ENCODE measurements around the gene SORCS2.

The SORCS2 gene

GRCh38 chr4:7192252-7193029 is at the start of gene SORCS2:
Gene SORCS2, plus strand, starts transcription at chr4:7192538.
- peak; percentile 58 for DNase-seq (ENCODE audit: low spot score)
- POLR2A ChIA-PET (ENCODE audit: low non-redundant PET): interaction anchor here (0.6 kb wide), 1 partner anchor 165 kb away, joined by 3 read pairs; no protein-coding TSS in a partner anchor
- TF ChIP-seq CTCF (conservative IDR thresholded peaks at IDR 0.05; ENCODE audit: low read depth): peak; percentile 86
- peak within 1 kb of the TSS; percentile 12; the same call in 1 of the 2 replicates for H3K27ac ChIP-seq
- CTCF ChIA-PET: interaction anchor here (0.6 to 0.8 kb wide), 10 partner anchors 21 to 551 kb away, joined by 3 to 12 read pairs (median 4); no protein-coding TSS in a partner anchor

GRCh38 chr4:7144374-7145290 is 47.7 kb upstream of the SORCS2 start:
- POLR2A ChIA-PET (ENCODE audit: low non-redundant PET): no interaction called here
- DNase-seq (ENCODE audit: low spot score): no peak
- no peak overlapping the region for H3K27ac ChIP-seq
- no peak for TF ChIP-seq CTCF (conservative IDR thresholded peaks at IDR 0.05; ENCODE audit: low read depth)
- CTCF ChIA-PET: interaction anchor here (0.7 kb wide), 2 partner anchors 53 to 283 kb away, joined by 3 read pairs; no protein-coding TSS in a partner anchor

GRCh38 chr4:7145291-7145934 is 46.9 kb upstream of the SORCS2 start:
- CTCF ChIA-PET: interaction anchor here (0.7 kb wide), 2 partner anchors 52 to 282 kb away, joined by 3 read pairs; no protein-coding TSS in a partner anchor
- POLR2A ChIA-PET (ENCODE audit: low non-redundant PET): no interaction called here
- H3K27ac ChIP-seq: no peak overlapping the region
- no peak for DNase-seq (ENCODE audit: low spot score)
- no peak for TF ChIP-seq CTCF (conservative IDR thresholded peaks at IDR 0.05; ENCODE audit: low read depth)

GRCh38 chr4:7146059-7146785 is 46.1 kb upstream of the SORCS2 start:
- H3K27ac ChIP-seq: no peak overlapping the region
- ChIA-PET CTCF (no interaction called here), POLR2A (ENCODE audit: low non-redundant PET) (no interaction called here)
- no peak for DNase-seq (ENCODE audit: low spot score)
- TF ChIP-seq CTCF (conservative IDR thresholded peaks at IDR 0.05; ENCODE audit: low read depth): no peak

GRCh38 chr4:7146786-7147115 is 45.6 kb upstream of the SORCS2 start:
- no peak for TF ChIP-seq CTCF (conservative IDR thresholded peaks at IDR 0.05; ENCODE audit: low read depth)
- CTCF ChIA-PET: interaction anchor here (0.6 kb wide), 1 partner anchor 31 kb away, joined by 3 read pairs; no protein-coding TSS in a partner anchor
- POLR2A ChIA-PET (ENCODE audit: low non-redundant PET): no interaction called here
- no peak overlapping the region for H3K27ac ChIP-seq
- no peak for DNase-seq (ENCODE audit: low spot score)

Measured in RWPE1 (cell line).